ENCODE data around the gene RBMY1J. TPM values are rescaled to one million over a fixed set of nuclear protein-coding genes. Genes with fewer than 3 reads are reported as not detected.
"Not testable (repeated sequence)": the region's sequence is repeated elsewhere in the genome, so short reads cannot be mapped to it uniquely, and the experiment has no call there.

The RBMY1J gene
- not detected for polyA plus RNA-seq (ENCODE audit: insufficient read length)
- long read RNA-seq, donor 1 = 0 reads
- long read RNA-seq, donor 2 = 0 reads
- long read RNA-seq, donor 3 = 0 reads
- long read RNA-seq, donor 4 = 0 reads
- long read RNA-seq, donor 5 = 0 reads
- long read RNA-seq, donor 6 = 0 reads
- long read RNA-seq, donor 7 = 0 reads
- long read RNA-seq, donor 8 = 0 reads

GRCh38 chrY:22403110-22403509 lies at the start of gene RBMY1J:
TSS of gene RBMY1J (plus strand) at chrY:22403410. CDS start at chrY:22405448, 2,038 bp downstream.
- not testable (repeated sequence) for DNase-seq

DNA sequence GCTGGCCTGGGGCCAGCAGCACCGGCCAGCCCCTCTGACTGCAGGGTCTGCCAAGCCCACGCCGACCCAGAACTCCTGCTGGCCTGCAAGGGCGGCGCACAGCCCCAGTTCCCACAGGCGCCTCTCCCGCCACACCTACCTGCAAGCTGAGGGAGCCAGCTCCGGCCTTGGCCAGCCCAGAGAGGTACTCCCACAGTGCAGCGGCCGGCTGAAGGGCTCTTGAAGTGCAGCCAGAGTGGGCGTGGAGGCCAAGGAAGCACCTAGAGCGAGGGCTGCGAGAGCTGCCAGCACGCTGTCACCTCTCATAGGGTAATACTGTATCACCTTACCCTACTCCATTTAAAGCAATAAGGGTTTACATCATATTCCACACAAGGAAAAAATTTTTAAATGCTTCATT lies 35.8 kb upstream of the RBMY1J start:
- no peak for DNase-seq

GRCh38 chrY:22370623-22371022 lies 32.6 kb upstream of the RBMY1J start:
- DNase-seq = no peak

DNA sequence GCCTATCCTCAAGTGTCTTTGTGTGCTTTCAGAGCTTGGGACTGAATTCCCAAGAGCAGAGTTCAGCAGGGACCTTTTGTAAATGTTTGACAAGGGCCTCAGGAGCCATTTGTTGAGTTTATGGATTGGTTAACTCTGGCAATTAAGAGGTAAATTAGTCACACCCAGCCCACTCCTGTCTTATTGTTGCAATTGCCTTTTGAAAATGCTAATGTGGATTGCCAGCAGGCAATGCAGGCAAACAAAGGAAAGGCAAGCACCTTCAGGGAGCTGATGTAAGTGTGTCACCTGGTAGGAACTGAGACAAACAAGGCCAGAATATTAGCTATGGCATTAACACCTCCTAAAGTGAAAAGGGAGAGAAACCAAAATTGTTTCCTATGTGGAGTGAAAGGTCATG lies 29.7 kb upstream of the RBMY1J start:
- DNase-seq = no peak

DNA sequence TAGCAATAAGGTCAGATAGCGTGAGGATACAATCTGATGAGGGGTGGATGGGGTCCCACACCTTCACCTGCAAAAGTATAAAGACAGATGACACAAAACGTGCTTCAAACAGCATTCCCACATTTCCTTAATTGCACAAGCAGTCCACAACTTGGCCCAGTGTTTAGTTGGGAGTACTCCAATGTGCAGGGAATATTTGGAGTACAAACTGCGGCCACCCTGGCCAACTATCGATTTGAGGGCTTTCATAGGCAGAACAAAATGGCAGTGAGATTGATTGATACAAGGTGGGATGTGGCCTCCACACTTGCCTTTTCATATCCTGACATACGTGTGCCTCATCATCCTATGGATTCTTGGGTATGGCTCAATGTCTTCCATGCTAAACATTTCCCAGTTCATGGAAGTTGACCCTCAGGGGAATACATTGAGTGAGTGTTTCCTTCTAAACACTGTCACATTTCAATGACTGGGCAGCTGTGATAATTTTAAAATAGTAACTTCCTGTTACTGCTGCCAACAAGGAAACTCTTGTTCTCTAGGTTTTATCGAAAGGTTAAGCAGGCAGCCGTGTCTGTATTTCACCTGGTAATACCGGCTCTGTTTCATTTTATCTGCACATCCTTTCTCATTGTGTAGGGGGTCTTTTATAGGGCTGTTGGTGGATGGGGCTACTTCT lies 41.6 kb downstream of the RBMY1J start:
- DNase-seq = not testable (repeated sequence)

GRCh38 chrY:22455522-22455921 lies 52.3 kb downstream of the RBMY1J start:
- DNase-seq = not testable (repeated sequence)

- DNase-seq = not testable (repeated sequence)
These were observed 58.8 kb downstream of the RBMY1J start for GRCh38 chrY:22461962-22462361.

Other genes starting within 250 kb of the RBMY1J start
- gene RBMY1F, start 220.5 kb upstream of the RBMY1J start, polyA plus RNA-seq (ENCODE audit: insufficient read length) = not detected

Data from left kidney (tissue), 8 donors.